Activated CD8-positive, alpha-beta memory T cell treated with anti-CD3 and anti-CD28 coated beads for 1 hour (primary cell): ENCODE data around the gene TRERF1.

ENCODE experiments used
- DNase-seq, 2 donors: peaks; one replicate each; pipeline ENCODE4 v3.0.0-alpha.2; 2020; ENCODE audit warnings: low read depth in 1 of 2; ENCODE audit errors: extremely low read depth in 1 of 2

Gene TRERF1

DNA sequence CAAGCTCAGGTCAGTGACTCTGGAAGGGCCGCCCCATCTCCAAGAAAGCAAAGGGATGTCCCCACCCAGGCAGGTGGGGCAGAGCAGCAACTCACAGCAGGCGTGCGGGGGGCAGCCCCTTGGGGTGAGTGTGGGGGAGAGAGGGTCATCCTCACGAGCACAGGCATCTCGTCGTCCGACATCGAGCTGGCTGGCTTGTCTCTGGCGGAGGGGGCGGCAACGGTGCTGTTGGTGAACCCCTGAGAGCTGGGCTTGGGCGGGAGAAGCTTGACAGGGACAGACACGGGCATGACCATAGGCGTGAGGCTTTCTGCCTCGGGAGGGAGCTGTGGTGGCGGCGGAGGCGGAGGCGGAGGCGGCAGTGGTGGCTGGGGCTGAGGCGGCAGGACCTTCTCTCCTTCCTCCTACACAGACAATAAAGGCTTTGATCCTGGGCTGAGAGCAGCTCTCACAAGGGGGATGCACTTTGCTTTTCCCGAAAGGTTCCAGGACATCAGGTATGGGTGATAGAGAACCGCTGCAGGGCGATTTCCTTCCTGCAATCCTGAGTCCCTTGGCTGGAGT lies 188.5 kb downstream of the TRERF1 start:
- DNase-seq = no peak

DNA sequence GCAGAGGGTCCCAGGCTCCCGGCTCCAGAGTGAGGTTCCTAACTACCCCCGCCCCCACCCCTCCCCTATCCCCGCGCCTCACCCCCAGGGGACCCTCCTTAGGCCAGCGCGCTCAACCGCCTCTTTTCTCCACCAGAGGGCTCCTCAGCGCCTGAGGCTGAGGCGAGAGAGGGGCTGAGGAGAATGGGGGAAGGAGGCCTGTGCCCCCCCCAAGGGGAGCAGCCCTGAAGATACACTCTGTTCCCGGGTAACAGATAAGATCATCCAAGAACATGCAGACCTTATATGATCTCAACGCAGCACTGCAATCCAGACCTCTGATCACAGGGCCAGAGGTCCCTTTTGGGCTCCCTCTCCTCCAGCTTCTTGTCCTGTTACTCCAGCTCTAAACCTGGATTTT lies 190.8 kb downstream of the TRERF1 start:
- DNase-seq = peak in 1 of 2 donors; percentile 11

DNA sequence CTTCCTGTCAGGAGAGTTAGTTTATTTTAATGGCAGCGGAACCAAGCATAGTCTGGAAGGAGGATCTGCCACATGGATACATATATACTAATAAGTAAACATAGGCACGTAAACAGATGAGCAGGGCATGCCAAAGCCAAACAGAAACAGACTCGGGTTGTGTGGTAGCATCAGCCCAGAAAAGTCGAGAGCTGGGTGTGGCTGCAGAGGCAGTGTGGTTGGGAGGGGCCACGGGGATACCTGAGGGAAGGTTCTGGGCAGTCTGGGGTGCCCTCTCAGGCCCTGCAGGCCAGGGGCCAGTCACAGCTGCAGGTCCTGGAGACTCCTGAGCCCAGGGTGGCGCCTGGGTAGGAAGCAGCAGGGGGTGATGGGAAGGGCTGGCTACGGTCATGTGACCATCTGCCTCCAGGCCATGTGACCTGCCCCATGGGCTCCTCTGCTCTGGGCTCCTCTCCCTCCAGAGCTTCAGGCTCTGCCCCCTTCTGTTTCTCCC lies 191.3 kb downstream of the TRERF1 start:
- no peak for DNase-seq

DNA sequence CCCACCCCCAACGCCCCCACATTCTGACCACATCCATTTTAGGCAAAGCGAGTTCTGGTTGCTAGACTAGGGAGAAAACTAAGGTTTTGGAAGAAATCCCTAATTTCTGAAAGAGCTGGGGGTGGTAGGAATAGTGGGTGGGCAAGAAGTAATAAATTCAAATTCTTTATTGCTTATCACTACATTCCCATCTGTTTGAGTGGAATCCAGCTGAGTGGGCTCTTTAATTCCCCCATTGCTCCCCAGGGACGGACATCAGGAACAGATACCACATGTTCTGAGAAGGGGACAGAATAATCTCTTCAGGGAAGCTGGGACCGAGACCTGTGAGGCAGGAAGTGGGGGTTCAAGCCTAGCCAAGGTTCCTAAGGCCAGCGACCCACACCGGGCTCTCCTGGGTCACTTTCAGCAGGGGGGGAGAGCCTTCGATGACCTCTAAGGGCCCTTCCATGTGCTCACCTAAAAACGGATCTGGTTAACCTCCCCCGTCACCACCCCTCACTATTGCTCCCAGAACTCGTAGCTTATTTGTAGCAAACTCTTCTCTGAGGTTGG lies 191.8 kb downstream of the TRERF1 start:
- DNase-seq = no peak

DNA sequence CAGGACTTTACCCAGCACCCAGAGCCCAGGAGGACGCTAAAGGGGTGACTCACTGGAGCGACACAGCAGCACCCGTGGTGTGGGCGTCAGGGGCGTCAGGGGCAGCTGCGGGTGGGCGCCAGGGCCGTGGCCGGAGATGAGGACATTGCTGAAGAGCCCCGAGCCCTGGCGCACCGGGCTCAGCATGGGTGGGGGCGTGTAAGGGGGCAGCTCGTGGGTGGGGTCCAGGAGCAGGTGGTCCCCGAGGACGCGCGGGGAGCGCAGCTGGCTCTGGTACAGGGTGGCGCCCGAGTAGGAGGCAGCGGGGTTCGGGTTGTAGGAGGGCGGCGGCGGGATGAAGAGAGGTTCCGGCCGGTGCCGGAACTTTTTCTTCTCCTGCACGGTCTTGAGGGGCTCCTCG lies 192.4 kb downstream of the TRERF1 start:
- no peak for DNase-seq

DNA sequence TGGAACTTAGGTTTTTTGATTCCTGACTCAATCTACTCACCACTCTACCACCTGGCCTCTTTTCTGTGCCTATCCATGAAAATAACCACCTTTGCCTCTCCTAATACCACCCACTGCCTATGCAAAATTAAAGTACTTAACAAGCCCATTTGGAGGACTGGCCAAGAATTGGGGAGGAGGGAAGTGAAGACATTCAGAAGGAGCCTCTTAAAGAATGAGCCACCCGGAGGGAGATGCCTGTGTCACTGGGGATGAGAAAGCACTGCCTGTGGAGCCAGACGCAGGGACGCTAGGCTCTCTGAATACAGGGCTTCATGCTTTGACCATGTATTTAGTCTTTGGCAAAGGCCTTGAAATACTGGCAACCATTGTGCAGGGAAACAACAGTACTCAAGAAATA lies 194.1 kb downstream of the TRERF1 start:
- no peak for DNase-seq

DNA sequence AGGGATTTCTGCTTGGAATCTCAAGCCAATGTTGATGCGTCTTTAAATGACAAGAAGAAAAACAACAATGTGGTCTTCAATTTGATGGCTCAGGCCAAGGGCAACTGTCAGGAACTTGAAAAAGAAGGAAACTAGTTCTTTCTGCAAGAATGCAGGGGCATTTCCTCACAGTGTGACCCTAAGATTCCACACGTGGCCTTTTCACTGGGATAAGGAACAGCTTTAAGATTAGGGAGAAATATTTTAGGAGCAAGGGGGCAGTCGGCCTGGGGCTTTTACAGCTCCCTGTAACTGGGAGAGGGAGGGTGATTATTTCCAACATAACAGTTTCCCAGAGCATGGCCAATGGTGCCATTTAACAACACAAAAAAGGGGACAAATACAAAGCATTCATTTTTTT lies 194.7 kb downstream of the TRERF1 start:
- DNase-seq = no peak

DNA sequence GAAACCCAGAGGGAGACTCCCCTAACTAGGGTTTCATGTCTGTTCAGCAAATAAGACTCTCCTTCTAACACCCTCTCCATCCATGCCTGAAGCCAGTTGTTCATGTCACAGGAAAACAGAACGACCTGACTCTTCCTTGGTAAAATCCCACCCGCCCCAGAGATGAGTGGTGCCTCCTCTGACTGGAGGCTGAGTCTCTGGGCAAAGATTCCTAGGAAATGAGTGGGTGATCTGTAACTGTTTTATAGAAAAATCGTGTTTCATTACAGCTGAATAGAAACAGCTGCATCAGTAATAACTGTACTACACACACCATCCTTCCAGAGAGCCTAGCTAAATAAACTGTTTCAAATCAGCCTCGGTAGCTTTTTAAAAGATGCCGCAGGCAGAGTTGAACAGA lies 196.7 kb downstream of the TRERF1 start:
- DNase-seq = no peak

DNA sequence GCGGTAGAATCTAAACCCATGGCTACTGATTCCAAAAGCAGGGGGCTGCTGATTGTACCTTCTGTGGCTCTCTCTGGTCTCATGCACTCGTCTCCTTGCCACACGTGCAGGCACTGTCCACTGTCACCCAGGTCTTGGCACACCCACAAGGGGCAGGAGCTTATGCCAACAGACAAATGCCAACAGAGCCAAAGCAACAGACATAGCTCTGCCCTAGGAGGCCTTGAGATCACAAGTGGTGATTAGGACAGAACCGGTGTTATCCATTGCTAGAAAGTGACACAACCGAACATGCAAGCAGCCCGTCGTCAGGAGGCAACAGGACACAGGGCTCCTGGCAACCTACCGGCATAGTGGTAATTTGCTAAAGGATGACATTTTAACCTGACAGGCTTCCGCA lies 197.2 kb downstream of the TRERF1 start:
- no peak for DNase-seq

DNA sequence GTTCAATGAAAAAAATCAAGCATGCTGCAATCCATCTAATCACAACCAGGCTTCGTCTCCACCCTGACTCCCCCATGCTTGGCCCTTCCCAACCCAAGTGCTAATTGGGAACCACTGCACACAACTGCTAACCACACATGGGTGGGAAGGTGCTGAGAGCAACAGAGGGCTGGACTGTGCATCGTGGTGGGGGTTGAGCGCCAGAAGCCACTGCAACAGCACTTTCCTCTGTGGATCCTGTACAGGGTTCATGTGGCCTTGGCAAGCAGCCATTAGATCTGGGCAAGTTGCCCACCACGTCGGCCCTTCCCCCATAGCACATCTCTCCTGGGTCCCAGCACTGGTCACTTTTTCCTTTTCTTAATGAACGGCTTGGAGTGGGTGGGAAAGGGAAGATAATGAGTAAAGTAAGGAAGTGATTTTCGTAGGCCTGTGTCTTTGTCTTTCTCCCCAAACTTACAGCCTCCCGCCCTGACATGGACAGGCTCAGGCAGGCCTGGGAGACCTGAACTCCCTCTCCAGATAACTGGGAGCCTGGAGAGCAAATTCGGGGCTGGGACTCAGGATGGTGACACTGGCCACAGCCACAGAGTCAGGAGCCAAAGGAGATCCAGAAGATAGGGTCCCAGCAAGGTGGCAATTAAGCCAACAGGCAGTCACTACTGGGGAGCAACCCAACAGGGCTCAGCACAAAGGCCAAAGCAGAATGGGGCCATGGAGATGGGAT lies 199.7 kb downstream of the TRERF1 start:
- no peak for DNase-seq

DNA sequence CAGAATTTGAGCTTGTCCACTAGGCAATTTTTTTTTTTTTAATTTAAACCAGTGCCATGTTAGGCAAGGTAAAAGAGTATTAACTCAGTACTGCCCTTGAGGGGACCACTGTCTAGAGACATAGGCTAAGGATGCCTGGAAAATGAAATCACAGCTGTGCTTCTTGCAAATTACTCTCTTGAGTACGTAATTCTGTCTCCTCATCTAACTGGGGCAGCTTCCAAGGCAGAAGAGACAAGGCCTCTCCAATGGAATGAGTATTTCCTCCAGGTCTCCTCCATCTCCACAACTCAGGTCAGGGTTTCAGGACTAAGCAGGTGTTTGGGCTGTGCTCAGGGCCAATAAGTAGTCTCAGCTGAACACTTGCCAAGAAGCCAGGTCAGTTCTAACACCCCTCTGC lies 200.2 kb downstream of the TRERF1 start:
- DNase-seq = no peak

DNA sequence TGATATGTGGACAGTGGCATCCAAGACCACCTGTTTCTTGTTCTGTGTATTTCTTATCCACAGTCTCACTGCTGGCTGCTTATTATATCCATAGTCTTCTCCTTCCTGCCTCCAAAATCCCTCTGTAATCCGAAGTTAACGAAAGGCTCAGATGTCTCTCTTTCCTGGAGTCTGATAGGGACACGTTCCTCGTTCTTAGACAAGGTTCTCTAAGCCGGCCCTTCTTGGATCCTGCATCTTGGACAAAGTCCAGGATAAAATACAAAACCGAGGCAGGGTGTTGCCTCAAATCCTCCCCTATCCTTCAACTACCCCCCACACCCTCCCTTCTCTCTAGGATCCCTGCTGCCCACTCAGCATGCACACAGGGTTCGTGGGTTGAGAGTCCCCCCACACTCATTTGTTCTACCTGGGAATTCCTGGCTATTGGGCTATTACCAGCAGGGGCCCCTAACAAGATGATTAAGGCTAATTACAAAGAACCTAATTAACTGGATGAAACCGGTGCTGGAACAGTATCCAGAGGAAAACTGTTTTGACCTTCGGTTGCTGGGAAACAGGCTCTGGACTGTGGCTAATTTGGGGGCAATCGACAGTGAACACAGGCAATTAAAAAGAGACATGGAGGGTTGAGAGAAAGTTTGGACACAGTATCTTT lies 201.3 kb downstream of the TRERF1 start:
- DNase-seq = no peak

DNA sequence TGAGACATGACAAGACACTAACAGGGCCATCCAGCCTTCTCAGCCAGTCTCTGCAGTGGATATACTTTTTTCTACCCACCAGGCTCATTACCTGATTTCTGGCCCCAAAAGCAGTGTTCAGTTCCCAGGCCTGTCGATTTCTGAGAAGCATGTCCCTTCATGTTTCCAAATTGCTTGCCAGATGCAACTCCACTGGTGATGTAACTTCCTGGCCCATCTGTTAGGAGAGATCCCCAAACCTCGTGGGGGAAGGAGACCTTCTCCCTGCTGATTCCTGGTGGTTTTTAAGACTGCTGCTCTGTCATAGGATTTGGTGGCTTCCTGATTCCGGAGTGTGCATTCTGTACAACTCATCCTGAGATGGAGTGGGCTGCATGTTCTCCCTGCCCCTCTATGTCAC lies 202.4 kb downstream of the TRERF1 start:
- no peak for DNase-seq

DNA sequence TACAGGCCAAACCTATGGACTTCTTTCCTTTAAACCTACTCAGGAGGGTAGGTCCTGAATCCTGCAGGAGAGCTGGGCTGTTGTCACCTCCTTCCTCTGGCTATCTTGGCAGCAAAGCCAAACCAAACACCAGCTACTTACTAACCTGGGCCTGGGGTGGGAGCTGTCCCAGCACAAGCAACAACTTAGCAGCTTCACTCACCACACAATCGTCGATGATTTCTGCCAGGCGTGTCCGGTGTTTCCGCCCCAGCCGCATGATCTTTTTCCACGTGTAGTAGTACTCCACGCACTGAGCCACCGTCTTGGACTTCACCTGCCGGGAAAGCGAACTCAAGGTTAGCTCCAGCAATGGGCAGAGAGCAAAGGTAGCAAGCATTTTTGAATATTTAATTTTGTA lies 208.7 kb downstream of the TRERF1 start:
- DNase-seq = no peak

DNA sequence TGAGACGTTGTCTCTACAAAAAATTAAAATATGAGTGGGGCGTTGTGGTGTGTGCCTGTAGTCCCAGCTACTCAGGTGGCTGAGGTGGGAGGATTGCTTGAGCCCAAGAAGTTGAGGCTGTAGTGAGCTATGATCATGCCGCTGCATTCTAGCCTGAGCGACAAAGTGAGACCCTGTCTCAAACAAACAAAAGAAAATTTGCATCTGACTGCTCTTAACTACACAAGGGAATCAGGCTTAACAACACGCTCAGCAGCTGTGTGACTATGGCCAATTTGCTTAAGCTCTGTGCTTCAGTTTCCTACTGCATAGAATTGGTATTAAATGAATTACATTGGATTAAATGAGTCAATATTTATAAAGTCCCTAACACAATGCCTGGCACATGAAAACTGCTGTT lies 209.8 kb downstream of the TRERF1 start:
- DNase-seq = no peak

DNA sequence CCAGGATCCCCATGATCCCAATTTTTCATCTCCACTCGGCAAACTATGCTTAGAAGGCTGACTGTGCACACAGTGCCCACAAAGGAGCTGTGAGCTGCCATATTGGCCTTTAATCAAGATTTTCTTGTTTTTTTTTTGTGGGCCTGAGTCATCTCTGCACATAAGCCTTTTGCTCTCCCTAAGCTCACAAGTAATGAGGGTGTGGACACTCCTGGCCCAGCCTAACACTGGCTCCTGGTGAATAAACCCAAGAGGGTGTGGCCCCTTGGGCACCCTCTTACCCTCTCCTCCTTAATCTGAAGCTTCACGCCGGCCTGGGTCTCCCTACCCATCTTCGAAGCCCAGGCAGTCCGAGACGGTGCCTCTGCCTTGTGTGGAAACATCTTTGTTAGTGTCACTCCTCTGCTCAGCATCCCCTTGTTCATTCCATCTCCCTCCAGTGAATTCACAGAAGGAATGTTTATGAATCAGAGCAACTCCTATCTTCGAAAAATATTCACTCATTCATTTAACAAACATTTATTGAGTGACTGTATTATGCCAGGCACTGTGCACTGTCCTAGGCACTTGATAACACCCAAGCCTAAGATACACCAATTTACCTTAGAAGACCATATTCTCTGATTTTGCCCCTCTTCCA lies 211.9 kb downstream of the TRERF1 start:
- DNase-seq = no peak

DNA sequence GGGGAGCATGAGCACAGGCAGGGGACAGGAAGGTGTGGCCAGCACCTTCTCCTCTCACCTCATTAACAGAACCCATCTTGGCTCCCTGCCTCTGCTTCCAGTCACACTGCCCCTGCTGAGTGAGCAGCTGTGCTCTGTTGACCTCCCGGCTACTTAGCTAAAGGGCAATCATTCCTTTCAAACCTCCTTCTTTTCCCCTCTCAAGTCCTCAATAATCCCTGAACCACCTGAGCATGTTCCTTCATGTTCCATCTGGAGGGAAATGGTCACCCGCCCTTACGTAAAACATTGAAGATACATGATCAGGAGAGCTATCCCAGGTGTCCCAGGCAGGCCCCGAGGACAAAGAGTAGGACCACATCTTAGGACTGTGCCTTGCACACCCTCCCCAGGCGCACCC lies 212.4 kb downstream of the TRERF1 start:
- DNase-seq = no peak

DNA sequence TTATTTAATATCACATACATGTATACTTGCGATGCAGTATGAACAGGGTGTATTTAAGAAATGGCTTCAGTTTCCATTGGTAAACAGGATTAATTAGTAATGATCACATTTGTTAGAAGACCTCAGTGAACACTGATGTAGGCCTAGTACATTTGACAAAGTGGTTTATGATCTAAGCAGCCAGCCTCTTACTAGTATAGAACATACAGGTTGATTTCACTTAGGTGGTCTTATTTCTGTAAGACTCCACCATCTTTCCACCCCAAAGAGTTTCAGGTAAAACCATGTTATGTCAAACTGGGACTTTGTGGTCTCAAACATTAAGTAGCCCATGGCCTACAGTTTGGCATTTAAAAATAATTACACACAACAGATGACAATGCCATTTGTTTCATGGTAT lies 213.9 kb downstream of the TRERF1 start:
- DNase-seq = no peak

DNA sequence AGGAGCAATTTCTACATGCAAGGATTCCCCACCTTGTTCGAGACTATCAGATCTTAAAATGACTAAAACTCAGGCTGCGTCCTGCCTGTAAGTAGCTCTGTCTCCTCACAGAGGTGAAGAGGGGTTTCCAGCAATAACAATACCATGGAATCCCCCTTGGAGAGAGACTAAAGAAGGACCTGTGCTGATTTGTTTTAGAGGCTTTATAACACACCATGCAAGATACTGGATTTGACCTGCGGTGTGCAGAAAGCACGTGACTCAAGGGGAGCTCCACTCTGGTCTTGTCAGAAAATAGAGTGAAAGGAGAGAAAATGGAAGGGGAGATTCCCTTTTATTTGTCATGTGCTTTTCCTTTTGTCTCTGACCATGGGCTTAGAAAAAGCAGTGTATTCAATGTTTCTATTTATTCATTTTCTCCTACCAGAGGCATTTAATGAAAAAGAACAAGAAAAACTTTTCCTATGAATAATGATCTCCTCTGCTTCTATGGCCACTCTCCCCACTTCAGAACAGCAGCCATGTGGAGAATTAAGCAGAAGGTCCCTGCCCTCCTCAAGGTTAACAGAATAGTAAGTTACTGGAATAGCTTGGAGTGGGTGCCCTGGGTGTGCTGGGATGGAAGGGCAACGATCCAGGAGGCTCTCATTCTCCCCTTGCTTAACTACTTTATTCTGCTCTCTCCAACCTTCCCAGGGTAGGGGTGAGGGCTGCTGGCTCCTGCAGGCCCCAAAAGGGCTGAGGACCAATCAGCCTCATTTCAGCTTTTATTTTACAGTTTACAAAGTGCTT lies 214.8 kb downstream of the TRERF1 start:
- DNase-seq = no peak

DNA sequence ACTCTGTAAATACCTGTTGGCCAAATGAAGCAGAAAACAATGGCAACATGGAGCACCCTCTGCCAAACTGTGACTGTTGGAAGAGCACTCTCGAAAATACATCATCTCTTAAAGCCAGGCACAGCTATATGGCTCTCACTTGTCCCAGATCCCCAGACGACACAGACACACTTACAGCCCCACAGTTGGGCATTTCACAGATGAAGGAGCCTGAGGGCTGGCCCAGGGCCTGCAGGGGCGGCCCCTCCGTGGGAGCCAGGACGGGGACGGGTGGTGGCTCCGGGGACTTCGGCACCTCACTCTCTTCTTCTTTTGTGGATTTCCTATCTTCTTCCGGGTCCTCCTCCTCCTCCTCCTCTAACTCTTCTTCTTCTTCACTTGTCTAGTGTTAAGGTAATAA lies 215.7 kb downstream of the TRERF1 start:
- no peak for DNase-seq

DNA sequence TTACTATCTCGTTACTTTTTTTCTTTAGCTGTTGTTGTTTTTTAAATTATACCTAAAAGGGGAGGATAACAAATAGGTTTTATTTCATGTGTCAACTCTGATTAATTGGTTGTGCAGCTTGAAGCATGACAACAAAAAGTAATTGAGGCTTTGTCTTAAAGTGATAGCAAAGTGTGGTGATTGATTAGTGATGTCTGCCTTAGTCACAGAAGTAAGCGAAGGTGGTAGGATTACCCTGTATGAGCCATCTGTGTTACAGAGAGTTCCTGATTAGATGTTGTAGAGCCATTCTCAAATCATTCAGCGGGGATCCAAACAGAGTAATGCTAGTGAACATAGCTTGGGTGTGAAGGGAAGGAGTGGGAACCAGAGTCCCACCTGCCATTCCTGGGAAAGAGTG lies 219.7 kb downstream of the TRERF1 start:
- no peak for DNase-seq
